Mammary epithelial cell (primary cell): ENCODE data around the gene POLD4.

ENCODE experiments used
- CTCF ChIP-seq, 2 donors: IDR thresholded peaks in 1 of 2; conservative IDR thresholded peaks in 1 of 2; 2 replicates each; pipeline ENCODE4 v1.5.1; 2011 to 2012; ENCODE audit warnings: inconsistent platforms in 2 of 2, low read length in 2 of 2, mild to moderate bottlenecking in 2 of 2, control low read depth in 1 of 2, low read depth in 1 of 2; ENCODE audit not compliant: insufficient read depth in 1 of 2; ENCODE audit errors: extremely low read depth in 1 of 2
- EZH2 ChIP-seq: IDR thresholded peaks from 2 replicates; pipeline ENCODE4 v1.6.1; 2012; ENCODE audit warnings: low read length, inconsistent platforms, borderline replicate concordance

DNA sequence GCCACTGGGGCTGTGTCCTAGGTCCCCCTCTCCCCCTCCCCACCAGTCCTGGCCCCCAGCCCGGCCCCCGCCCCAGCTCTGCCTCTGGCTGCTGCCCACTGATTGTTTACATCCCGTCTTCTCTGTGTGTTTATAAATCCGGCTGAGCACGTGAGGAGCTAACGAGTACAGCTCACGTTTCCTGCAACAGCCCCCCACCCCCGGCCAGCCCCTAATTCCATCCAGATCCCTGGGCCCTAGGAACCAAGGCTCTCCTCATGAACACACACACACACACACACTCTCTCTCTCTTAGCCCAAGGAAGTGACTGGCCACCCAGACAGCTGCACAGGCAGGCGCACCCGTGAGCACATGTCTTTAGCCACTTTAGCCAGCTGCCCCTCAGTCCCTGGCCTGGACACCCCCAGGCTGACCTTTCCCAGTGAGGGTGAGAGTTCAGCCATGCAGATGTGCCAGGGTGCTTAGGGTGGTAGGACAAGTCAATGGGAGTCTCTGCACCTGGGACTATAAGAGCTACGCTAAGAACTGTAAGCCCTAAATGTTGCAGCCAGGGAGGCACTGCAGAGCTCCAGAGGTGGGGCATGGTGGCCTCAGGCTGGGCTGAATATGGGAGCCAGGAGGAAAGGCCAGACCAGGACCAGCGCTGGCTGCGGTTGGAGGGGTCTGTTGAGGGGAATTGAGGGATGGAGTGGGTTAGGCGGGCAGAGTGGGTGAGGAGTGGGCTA, 17.2 kb upstream of the POLD4 start:
- TF ChIP-seq CTCF (conservative IDR thresholded peaks at IDR 0.05 in 1 of 2, IDR thresholded peaks at IDR 0.05 in 1 of 2; ENCODE audit: extremely low read depth in 1 of 2, insufficient read depth in 1 of 2, low read depth in 1 of 2, low read length in 2 of 2) (no peak), EZH2 (no peak)
